ENCODE measurements around the gene RNF167. TPM values are rescaled to one million over a fixed set of nuclear protein-coding genes. Genes with fewer than 3 reads are reported as not detected.

RNF167 gene
- total and polyA plus RNA-seq, 2 of the 13 experiments (the other 11 are each of a cell fraction or from before 2014, with no cell fraction given) = 44.1 to 45.4 TPM

DNA sequence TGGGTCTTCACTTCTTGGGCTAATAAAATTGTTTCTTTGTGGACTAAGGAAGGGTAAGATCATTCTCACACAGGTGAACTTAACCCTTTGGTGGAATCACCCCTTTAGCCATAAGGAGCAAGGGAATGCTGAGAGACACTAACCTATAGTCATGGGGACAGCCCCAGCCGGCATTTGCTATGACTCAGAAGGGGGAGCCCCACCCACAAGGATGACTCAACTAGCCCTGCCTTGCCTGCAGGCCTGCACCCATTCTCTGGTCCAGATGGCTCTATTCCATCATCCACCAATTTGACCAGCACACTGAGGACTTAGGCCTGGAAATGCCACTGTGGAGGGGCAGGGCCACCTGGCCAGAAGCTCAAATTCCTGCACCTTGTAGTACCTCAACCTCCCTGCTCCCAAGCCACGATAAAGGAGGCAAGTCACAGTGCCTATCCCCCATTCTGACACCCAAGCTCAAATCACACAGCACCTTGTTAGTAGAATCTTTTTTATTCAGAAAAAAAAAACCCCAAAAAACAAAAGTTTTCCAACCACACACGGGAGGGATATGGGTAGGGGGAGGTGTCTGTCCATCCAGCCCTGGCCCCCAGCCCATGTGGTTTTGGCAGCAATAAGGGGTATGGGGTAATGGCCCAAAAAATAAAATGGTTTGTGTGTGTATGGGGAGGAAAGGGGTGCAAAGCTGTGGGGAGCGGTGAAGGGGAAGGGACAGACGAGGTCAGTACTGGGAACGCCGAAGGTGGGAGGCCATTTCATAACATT is 5.3 kb downstream of the RNF167 start (continued):
- TF ChIP-seq RNF219 (CRISPR knock-in tag; IDR thresholded peaks at IDR 0.05) (no peak), ZNF446 (CRISPR knock-in tag; IDR thresholded peaks at IDR 0.05) (no peak), NPAS2 (CRISPR knock-in tag; IDR thresholded peaks at IDR 0.05; ENCODE audit: borderline replicate concordance) (no peak), SAFB2 (CRISPR knock-in tag; IDR thresholded peaks at IDR 0.05; ENCODE audit: borderline replicate concordance, low read depth) (no peak), GATA4 (IDR thresholded peaks at IDR 0.05; ENCODE audit: borderline replicate concordance, low read depth) (peak; percentile 41; the same call in 1 of the 2 replicates), BCL6 (CRISPR knock-in tag; IDR thresholded peaks at IDR 0.05) (no peak), TEAD3 (CRISPR knock-in tag; optimal IDR thresholded peaks at IDR 0.05; ENCODE audit: borderline replicate concordance) (peak; percentile 49), ZNF766 (CRISPR knock-in tag; IDR thresholded peaks at IDR 0.05; ENCODE audit: borderline replicate concordance) (no peak)
- TF ChIP-seq, protein P1, sequence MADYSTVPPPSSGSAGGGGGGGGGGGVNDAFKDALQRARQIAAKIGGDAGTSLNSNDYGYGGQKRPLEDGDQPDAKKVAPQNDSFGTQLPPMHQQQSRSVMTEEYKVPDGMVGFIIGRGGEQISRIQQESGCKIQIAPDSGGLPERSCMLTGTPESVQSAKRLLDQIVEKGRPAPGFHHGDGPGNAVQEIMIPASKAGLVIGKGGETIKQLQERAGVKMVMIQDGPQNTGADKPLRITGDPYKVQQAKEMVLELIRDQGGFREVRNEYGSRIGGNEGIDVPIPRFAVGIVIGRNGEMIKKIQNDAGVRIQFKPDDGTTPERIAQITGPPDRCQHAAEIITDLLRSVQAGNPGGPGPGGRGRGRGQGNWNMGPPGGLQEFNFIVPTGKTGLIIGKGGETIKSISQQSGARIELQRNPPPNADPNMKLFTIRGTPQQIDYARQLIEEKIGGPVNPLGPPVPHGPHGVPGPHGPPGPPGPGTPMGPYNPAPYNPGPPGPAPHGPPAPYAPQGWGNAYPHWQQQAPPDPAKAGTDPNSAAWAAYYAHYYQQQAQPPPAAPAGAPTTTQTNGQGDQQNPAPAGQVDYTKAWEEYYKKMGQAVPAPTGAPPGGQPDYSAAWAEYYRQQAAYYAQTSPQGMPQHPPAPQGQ (CRISPR knock-in tag; IDR thresholded peaks at IDR 0.05; ENCODE audit: borderline replicate concordance) = no peak
- TF ChIP-seq, protein P2, sequence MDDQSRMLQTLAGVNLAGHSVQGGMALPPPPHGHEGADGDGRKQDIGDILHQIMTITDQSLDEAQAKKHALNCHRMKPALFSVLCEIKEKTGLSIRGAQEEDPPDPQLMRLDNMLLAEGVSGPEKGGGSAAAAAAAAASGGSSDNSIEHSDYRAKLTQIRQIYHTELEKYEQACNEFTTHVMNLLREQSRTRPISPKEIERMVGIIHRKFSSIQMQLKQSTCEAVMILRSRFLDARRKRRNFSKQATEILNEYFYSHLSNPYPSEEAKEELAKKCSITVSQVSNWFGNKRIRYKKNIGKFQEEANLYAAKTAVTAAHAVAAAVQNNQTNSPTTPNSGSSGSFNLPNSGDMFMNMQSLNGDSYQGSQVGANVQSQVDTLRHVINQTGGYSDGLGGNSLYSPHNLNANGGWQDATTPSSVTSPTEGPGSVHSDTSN (CRISPR knock-in tag; IDR thresholded peaks at IDR 0.05; ENCODE audit: borderline replicate concordance) = no peak
- TF ChIP-seq, protein P3, sequence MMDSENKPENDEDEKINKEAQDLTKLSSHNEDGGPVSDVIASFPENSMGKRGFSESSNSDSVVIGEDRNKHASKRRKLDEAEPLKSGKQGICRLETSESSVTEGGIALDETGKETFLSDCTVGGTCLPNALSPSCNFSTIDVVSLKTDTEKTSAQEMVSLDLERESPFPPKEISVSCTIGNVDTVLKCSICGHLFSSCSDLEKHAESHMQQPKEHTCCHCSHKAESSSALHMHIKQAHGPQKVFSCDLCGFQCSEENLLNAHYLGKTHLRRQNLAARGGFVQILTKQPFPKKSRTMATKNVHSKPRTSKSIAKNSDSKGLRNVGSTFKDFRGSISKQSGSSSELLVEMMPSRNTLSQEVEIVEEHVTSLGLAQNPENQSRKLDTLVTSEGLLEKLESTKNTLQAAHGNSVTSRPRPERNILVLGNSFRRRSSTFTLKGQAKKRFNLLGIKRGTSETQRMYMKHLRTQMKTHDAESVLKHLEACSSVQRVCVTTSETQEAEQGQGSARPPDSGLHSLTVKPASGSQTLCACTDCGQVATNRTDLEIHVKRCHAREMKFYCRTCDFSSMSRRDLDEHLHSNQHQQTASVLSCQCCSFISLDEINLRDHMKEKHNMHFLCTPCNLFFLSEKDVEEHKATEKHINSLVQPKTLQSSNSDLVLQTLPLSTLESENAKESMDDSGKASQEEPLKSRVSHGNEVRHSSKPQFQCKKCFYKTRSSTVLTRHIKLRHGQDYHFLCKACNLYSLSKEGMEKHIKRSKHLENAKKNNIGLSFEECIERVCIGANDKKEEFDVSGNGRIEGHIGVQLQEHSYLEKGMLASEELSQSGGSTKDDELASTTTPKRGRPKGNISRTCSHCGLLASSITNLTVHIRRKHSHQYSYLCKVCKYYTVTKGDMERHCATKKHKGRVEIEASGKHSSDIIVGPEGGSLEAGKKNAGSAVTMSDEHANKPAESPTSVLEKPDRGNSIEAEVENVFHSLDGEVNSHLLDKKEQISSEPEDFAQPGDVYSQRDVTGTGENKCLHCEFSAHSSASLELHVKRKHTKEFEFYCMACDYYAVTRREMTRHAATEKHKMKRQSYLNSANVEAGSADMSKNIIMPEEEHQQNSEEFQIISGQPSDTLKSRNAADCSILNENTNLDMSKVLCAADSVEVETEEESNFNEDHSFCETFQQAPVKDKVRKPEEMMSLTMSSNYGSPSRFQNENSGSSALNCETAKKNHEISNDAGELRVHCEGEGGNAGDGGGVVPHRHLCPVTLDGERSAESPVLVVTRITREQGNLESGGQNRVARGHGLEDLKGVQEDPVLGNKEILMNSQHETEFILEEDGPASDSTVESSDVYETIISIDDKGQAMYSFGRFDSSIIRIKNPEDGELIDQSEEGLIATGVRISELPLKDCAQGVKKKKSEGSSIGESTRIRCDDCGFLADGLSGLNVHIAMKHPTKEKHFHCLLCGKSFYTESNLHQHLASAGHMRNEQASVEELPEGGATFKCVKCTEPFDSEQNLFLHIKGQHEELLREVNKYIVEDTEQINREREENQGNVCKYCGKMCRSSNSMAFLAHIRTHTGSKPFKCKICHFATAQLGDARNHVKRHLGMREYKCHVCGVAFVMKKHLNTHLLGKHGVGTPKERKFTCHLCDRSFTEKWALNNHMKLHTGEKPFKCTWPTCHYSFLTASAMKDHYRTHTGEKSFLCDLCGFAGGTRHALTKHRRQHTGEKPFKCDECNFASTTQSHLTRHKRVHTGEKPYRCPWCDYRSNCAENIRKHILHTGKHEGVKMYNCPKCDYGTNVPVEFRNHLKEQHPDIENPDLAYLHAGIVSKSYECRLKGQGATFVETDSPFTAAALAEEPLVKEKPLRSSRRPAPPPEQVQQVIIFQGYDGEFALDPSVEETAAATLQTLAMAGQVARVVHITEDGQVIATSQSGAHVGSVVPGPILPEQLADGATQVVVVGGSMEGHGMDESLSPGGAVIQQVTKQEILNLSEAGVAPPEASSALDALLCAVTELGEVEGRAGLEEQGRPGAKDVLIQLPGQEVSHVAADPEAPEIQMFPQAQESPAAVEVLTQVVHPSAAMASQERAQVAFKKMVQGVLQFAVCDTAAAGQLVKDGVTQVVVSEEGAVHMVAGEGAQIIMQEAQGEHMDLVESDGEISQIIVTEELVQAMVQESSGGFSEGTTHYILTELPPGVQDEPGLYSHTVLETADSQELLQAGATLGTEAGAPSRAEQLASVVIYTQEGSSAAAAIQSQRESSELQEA (CRISPR knock-in tag; IDR thresholded peaks at IDR 0.05; ENCODE audit: not compliant biosample characterization) = no peak
- TF ChIP-seq, protein P4, sequence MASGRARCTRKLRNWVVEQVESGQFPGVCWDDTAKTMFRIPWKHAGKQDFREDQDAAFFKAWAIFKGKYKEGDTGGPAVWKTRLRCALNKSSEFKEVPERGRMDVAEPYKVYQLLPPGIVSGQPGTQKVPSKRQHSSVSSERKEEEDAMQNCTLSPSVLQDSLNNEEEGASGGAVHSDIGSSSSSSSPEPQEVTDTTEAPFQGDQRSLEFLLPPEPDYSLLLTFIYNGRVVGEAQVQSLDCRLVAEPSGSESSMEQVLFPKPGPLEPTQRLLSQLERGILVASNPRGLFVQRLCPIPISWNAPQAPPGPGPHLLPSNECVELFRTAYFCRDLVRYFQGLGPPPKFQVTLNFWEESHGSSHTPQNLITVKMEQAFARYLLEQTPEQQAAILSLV (CRISPR knock-in tag; IDR thresholded peaks at IDR 0.05; ENCODE audit: borderline replicate concordance) = no peak

Data from HepG2 (cell line).